SK-N-MC (cell line): ENCODE measurements around the gene LLGL2.

Source experiments
- EZH2 ChIP-seq: fragments of 200-600 bp; sonication (generic); IDR thresholded peaks from one replicate; pipeline ENCODE4 v1.6.1; 2017; ENCODE audit warnings: antibody characterized with exemption
- POLR2AphosphoS5 ChIP-seq: IDR thresholded peaks from 2 replicates; pipeline ENCODE4 v1.6.1; 2012; ENCODE audit warnings: mild to moderate bottlenecking, low read depth, low read length, borderline replicate concordance

- no peak for TF ChIP-seq EZH2
- no peak for TF ChIP-seq POLR2AphosphoS5
Observed at GRCh38 chr17:75575197-75575596, 49.7 kb downstream of the LLGL2 start.
